GM18520 (cell line): ENCODE measurements around the gene OR4S2.

ENCODE experiments used
- ATAC-seq: cut with Tn5 transposase; IDR thresholded peaks from one replicate; pipeline ENCODE4 v1.9.1; 2021; ENCODE audit not compliant: unreplicated experiment

OR4S2 gene, protein sequence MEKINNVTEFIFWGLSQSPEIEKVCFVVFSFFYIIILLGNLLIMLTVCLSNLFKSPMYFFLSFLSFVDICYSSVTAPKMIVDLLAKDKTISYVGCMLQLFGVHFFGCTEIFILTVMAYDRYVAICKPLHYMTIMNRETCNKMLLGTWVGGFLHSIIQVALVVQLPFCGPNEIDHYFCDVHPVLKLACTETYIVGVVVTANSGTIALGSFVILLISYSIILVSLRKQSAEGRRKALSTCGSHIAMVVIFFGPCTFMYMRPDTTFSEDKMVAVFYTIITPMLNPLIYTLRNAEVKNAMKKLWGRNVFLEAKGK

GRCh38 chr11:55648027-55648426 lies at the start of gene OR4S2:
Gene OR4S2 (plus strand): TSS chr11:55648327. CDS start chr11:55650904, 2,577 bp downstream.
- ATAC-seq, result no peak

GRCh38 chr11:55607545-55607944 lies 40.6 kb upstream of the OR4S2 start, which contains the start of gene OR4C11:
Gene OR4C11 (minus strand): TSS chr11:55607645. CDS start chr11:55604373, 3,272 bp downstream.
- no peak for ATAC-seq

- ATAC-seq, result no peak
Observed at GRCh38 chr11:55624531-55624930, 23.6 kb upstream of the OR4S2 start.

DNA sequence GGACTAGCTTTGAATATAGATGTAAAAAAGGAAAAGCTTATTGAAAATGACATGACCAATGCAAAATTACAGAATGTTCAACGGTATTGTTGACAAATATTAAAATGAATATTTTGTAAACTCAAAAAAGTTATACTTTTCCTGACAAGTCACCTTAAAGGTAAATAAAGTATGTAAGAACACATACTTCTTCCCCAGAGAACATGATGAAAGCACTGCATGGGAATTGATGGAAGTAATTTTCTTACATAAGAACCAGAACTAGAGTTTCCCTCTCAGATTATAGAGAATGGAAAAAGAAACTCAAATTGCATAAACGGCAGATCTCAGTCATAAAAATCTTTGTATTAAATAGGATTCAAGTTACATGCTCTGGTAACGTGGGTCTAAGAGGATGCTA lies 13.3 kb upstream of the OR4S2 start, which contains the start of gene OR4P4:
TSS of gene OR4P4 (plus strand) at position 301 of the 400 bp plus-strand sequence.
- no peak for ATAC-seq

GRCh38 chr11:55652560-55652959 lies 4.4 kb downstream of the OR4S2 start:
- peak; percentile 59 for ATAC-seq

DNA sequence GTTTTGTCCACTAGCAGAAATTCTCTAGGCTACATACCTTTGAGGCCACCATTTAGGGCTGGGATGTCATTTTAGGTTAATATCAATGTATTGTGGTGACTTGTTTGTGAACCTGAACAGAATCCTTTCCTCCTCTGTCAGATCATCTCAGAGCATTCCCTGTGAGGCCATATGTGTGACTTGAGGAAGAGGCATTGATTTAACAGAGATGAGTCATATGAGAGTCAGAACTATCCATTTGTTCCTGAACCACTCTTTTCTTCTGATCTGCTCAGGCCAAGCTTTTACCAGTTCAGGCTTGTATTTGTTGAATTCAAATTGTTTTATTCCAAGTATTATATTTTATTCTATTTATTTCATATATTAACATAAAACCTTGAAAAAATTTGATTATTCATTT lies 7.0 kb downstream of the OR4S2 start:
- no peak for ATAC-seq

- ATAC-seq, result peak; percentile 92
Observed at GRCh38 chr11:55658031-55658573, 10.0 kb downstream of the OR4S2 start.

DNA sequence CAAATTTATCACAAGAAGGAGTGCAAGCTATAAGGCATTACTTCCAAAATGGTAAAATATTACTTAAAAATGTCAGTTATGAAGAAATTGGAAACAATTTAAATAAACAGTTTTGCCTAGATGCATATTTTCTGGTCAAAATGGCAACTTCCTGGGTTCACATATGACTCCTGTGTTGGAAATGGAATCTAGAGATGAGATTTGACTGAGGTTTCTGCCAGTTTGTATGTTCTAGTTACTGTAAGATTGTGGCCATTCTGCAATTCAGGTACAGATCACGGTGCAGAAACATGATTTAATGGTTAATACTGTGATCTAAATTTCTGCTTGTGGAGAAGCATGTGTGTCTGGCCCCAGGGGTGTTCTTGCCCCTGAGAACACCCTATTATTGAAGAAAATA lies 10.5 kb downstream of the OR4S2 start:
- ATAC-seq, result peak; percentile 39

GRCh38 chr11:55661901-55662300 lies 13.8 kb downstream of the OR4S2 start, which contains the start of gene OR4C6:
Gene OR4C6 (plus strand): TSS chr11:55662201. CDS start chr11:55665167, 2,966 bp downstream.
- ATAC-seq, result no peak

GRCh38 chr11:55669376-55669775 lies 21.2 kb downstream of the OR4S2 start:
- no peak for ATAC-seq

GRCh38 chr11:55673860-55674259 lies 25.7 kb downstream of the OR4S2 start:
- ATAC-seq, result no peak

GRCh38 chr11:55697817-55698216 lies 49.7 kb downstream of the OR4S2 start:
- peak; percentile 93 for ATAC-seq

- ATAC-seq, result no peak
Observed at GRCh38 chr11:55701429-55701828, 53.3 kb downstream of the OR4S2 start.
